GM21367 (cell line): ENCODE results near the gene FARS2.
A peak's percentile ranks its signal among the peaks of the same experiment; 100 is the strongest.

Experiments used
- ATAC-seq: cut with Tn5 transposase; IDR thresholded peaks from one replicate; pipeline ENCODE4 v1.9.1; 2021; ENCODE audit not compliant: unreplicated experiment

Gene FARS2

GRCh38 chr6:5285081-5285480 is 23.8 kb downstream of the FARS2 start:
- no peak for ATAC-seq

- no peak for ATAC-seq
Measured at GRCh38 chr6:5285526-5285925, 24.2 kb downstream of the FARS2 start.

GRCh38 chr6:5286780-5287179 is 25.5 kb downstream of the FARS2 start:
- ATAC-seq: peak; percentile 47

GRCh38 chr6:5287205-5287965 is 26.1 kb downstream of the FARS2 start:
- no peak for ATAC-seq

GRCh38 chr6:5287966-5288297 is 26.6 kb downstream of the FARS2 start:
- ATAC-seq: no peak

GRCh38 chr6:5290097-5290496 is 28.8 kb downstream of the FARS2 start:
- no peak for ATAC-seq

- no peak for ATAC-seq
Measured at GRCh38 chr6:5290500-5290899, 29.2 kb downstream of the FARS2 start.

- no peak for ATAC-seq
Measured at GRCh38 chr6:5292154-5292553, 30.8 kb downstream of the FARS2 start.

- no peak for ATAC-seq
Measured at GRCh38 chr6:5293692-5294091, 32.4 kb downstream of the FARS2 start.

- ATAC-seq: no peak
Measured at GRCh38 chr6:5294392-5295211, 33.3 kb downstream of the FARS2 start.

- ATAC-seq: no peak
Measured at GRCh38 chr6:5295623-5296022, 34.3 kb downstream of the FARS2 start.

GRCh38 chr6:5300206-5300764 is 39.0 kb downstream of the FARS2 start:
- no peak for ATAC-seq

GRCh38 chr6:5302220-5302946 is 41.1 kb downstream of the FARS2 start:
- ATAC-seq: peak; percentile 78

GRCh38 chr6:5302995-5303622 is 41.8 kb downstream of the FARS2 start:
- peak; percentile 61 for ATAC-seq

- ATAC-seq: no peak
Measured at GRCh38 chr6:5303682-5304081, 42.4 kb downstream of the FARS2 start.

GRCh38 chr6:5305968-5306626 is 44.8 kb downstream of the FARS2 start:
- ATAC-seq: no peak

GRCh38 chr6:5307058-5307457 is 45.7 kb downstream of the FARS2 start:
- no peak for ATAC-seq

- no peak for ATAC-seq
Measured at GRCh38 chr6:5308066-5308465, 46.8 kb downstream of the FARS2 start.

GRCh38 chr6:5314191-5314865 is 53.0 kb downstream of the FARS2 start:
- no peak for ATAC-seq

- no peak for ATAC-seq
Measured at GRCh38 chr6:5315881-5316280, 54.6 kb downstream of the FARS2 start.
